Activated naive CD8-positive, alpha-beta T cell treated with anti-CD3 and anti-CD28 coated beads, Interleukin-2, amount 50 U/mL, for 24 hours (primary cell): ENCODE results near the gene SRGAP2C.
A peak's percentile ranks its signal among the peaks of the same experiment; 100 is the strongest.
"Not testable (repeated sequence)": the region's sequence is repeated elsewhere in the genome, so short reads cannot be mapped to it uniquely, and the experiment has no call there.

Experiments
- ATAC-seq: fragments of 150-1000 bp; cut with Tn5 transposase; one replicate; pipeline ENCODE4 v1.10.0; 2021
- DNase-seq: peaks from one replicate; pipeline ENCODE4 v3.0.0; 2021
- H3K27ac Mint-ChIP-seq: one replicate; pipeline ENCODE4 v1.8.0; 2021; ENCODE audit warnings: mild to moderate bottlenecking, mixed read lengths
- H3K27me3 Mint-ChIP-seq: one replicate; pipeline ENCODE4 v1.8.0; 2021; ENCODE audit warnings: mixed read lengths
- H3K36me3 Mint-ChIP-seq: one replicate; pipeline ENCODE4 v1.8.0; 2021; ENCODE audit warnings: low read depth, mixed read lengths
- H3K4me1 Mint-ChIP-seq: one replicate; pipeline ENCODE4 v1.8.0; 2021; ENCODE audit warnings: mixed read lengths
- H3K4me3 Mint-ChIP-seq: one replicate; pipeline ENCODE4 v1.8.0; 2021; ENCODE audit warnings: mild to moderate bottlenecking, moderate library complexity, mixed read lengths
- H3K9me3 Mint-ChIP-seq: one replicate; pipeline ENCODE4 v1.8.0; 2021; ENCODE audit warnings: mixed read lengths

Gene SRGAP2C

GRCh38 chr1:121232445-121233125 lies 47.8 kb downstream of the SRGAP2C start:
- DNase-seq, H3K27me3 Mint-ChIP-seq, H3K36me3 Mint-ChIP-seq, H3K4me3 Mint-ChIP-seq, H3K27ac Mint-ChIP-seq, H3K9me3 Mint-ChIP-seq, H3K4me1 Mint-ChIP-seq: not testable (repeated sequence)
- ATAC-seq = peak; percentile 88

- not testable (repeated sequence) for ATAC-seq, H3K9me3 Mint-ChIP-seq, H3K27me3 Mint-ChIP-seq, H3K4me1 Mint-ChIP-seq, H3K4me3 Mint-ChIP-seq, DNase-seq, H3K27ac Mint-ChIP-seq, H3K36me3 Mint-ChIP-seq
Measured at GRCh38 chr1:121234090-121234759, 49.5 kb downstream of the SRGAP2C start.

- not testable (repeated sequence) for H3K27me3 Mint-ChIP-seq, H3K36me3 Mint-ChIP-seq, DNase-seq, H3K27ac Mint-ChIP-seq, H3K4me1 Mint-ChIP-seq, H3K9me3 Mint-ChIP-seq, H3K4me3 Mint-ChIP-seq
- ATAC-seq = peak; percentile 96
Measured at GRCh38 chr1:121238384-121238783, 53.6 kb downstream of the SRGAP2C start.

- not testable (repeated sequence) for ATAC-seq, H3K27ac Mint-ChIP-seq, DNase-seq, H3K4me1 Mint-ChIP-seq, H3K36me3 Mint-ChIP-seq, H3K4me3 Mint-ChIP-seq, H3K9me3 Mint-ChIP-seq, H3K27me3 Mint-ChIP-seq
Measured at GRCh38 chr1:121243913-121244312, 59.1 kb downstream of the SRGAP2C start.

GRCh38 chr1:121246399-121246798 lies 61.6 kb downstream of the SRGAP2C start:
- not testable (repeated sequence) for H3K36me3 Mint-ChIP-seq, H3K27me3 Mint-ChIP-seq, H3K9me3 Mint-ChIP-seq, H3K4me3 Mint-ChIP-seq, DNase-seq, ATAC-seq, H3K4me1 Mint-ChIP-seq, H3K27ac Mint-ChIP-seq

GRCh38 chr1:121252656-121253055 lies 67.9 kb downstream of the SRGAP2C start:
- not testable (repeated sequence) for H3K27me3 Mint-ChIP-seq, H3K4me3 Mint-ChIP-seq, H3K9me3 Mint-ChIP-seq, H3K4me1 Mint-ChIP-seq, DNase-seq, ATAC-seq, H3K27ac Mint-ChIP-seq, H3K36me3 Mint-ChIP-seq

- H3K9me3 Mint-ChIP-seq, H3K4me1 Mint-ChIP-seq, H3K27me3 Mint-ChIP-seq, H3K27ac Mint-ChIP-seq, H3K36me3 Mint-ChIP-seq, H3K4me3 Mint-ChIP-seq, ATAC-seq, DNase-seq: not testable (repeated sequence)
Measured at GRCh38 chr1:121254618-121255017, 69.8 kb downstream of the SRGAP2C start.

- H3K9me3 Mint-ChIP-seq, H3K27me3 Mint-ChIP-seq, H3K27ac Mint-ChIP-seq, H3K4me1 Mint-ChIP-seq, H3K36me3 Mint-ChIP-seq, DNase-seq, H3K4me3 Mint-ChIP-seq: not testable (repeated sequence)
- ATAC-seq = peak; percentile 33
Measured at GRCh38 chr1:121257632-121258031, 72.9 kb downstream of the SRGAP2C start.

GRCh38 chr1:121258134-121258533 lies 73.4 kb downstream of the SRGAP2C start:
- DNase-seq, H3K27me3 Mint-ChIP-seq, H3K36me3 Mint-ChIP-seq, H3K9me3 Mint-ChIP-seq, H3K27ac Mint-ChIP-seq, H3K4me1 Mint-ChIP-seq, H3K4me3 Mint-ChIP-seq, ATAC-seq: not testable (repeated sequence)

GRCh38 chr1:121260205-121260604 lies 75.4 kb downstream of the SRGAP2C start:
- not testable (repeated sequence) for H3K27me3 Mint-ChIP-seq, H3K36me3 Mint-ChIP-seq, ATAC-seq, H3K4me3 Mint-ChIP-seq, H3K27ac Mint-ChIP-seq, DNase-seq, H3K9me3 Mint-ChIP-seq, H3K4me1 Mint-ChIP-seq

GRCh38 chr1:121262163-121262562 lies 77.4 kb downstream of the SRGAP2C start:
- not testable (repeated sequence) for H3K27ac Mint-ChIP-seq, ATAC-seq, DNase-seq, H3K36me3 Mint-ChIP-seq, H3K27me3 Mint-ChIP-seq, H3K4me1 Mint-ChIP-seq, H3K4me3 Mint-ChIP-seq, H3K9me3 Mint-ChIP-seq

GRCh38 chr1:121263789-121264244 lies 79.0 kb downstream of the SRGAP2C start:
- H3K4me3 Mint-ChIP-seq, H3K9me3 Mint-ChIP-seq, DNase-seq, H3K27ac Mint-ChIP-seq, H3K4me1 Mint-ChIP-seq, H3K27me3 Mint-ChIP-seq, H3K36me3 Mint-ChIP-seq: not testable (repeated sequence)
- ATAC-seq = peak; percentile 95

- H3K9me3 Mint-ChIP-seq, H3K36me3 Mint-ChIP-seq, H3K27me3 Mint-ChIP-seq, ATAC-seq, H3K4me3 Mint-ChIP-seq, H3K27ac Mint-ChIP-seq, DNase-seq: not testable (repeated sequence)
- H3K4me1 Mint-ChIP-seq = peaks cover 11% of the 10 kb centered on the region
Measured at GRCh38 chr1:121267072-121267471, 82.3 kb downstream of the SRGAP2C start.

- not testable (repeated sequence) for DNase-seq, H3K27ac Mint-ChIP-seq, H3K9me3 Mint-ChIP-seq, H3K36me3 Mint-ChIP-seq, H3K27me3 Mint-ChIP-seq, H3K4me3 Mint-ChIP-seq, ATAC-seq
- H3K4me1 Mint-ChIP-seq = peaks cover 11% of the 10 kb centered on the region
Measured at GRCh38 chr1:121269309-121269708, 84.5 kb downstream of the SRGAP2C start.

GRCh38 chr1:121269973-121270372 lies 85.2 kb downstream of the SRGAP2C start:
- H3K27me3 Mint-ChIP-seq, H3K36me3 Mint-ChIP-seq, H3K9me3 Mint-ChIP-seq, H3K4me1 Mint-ChIP-seq, DNase-seq: not testable (repeated sequence)
- H3K27ac Mint-ChIP-seq = peak overlapping the region; percentile 83
- peak; percentile 83 for ATAC-seq
- H3K4me3 Mint-ChIP-seq = peak overlapping the region; percentile 77
